Occipital lobe (tissue), 2 donors: Measurements from ENCODE around the gene FIGN. TPM values are rescaled to one million over a fixed set of nuclear protein-coding genes. Genes with fewer than 3 reads are reported as not detected.

Experiments used
- DNase-seq: peaks from one replicate; lab custom pipeline; 2025; lab: John Stamatoyannopoulos, UW
- total RNA-seq: library from RNA; depleted of rRNA; stranded (reverse); fragments of >200 nt; gene quantifications from one replicate; pipeline ENCODE4 v1.2.3, GENCODE V29; 2014

Gene FIGN
- total RNA-seq, 1 donor from 2014 or later, result 3.4 TPM

GRCh38 chr2:163737563-163737962 lies 1.8 kb upstream of the FIGN start:
- DNase-seq, result no peak

GRCh38 chr2:163737190-163737439 lies 1.3 kb upstream of the FIGN start:
- DNase-seq, result no peak

DNA sequence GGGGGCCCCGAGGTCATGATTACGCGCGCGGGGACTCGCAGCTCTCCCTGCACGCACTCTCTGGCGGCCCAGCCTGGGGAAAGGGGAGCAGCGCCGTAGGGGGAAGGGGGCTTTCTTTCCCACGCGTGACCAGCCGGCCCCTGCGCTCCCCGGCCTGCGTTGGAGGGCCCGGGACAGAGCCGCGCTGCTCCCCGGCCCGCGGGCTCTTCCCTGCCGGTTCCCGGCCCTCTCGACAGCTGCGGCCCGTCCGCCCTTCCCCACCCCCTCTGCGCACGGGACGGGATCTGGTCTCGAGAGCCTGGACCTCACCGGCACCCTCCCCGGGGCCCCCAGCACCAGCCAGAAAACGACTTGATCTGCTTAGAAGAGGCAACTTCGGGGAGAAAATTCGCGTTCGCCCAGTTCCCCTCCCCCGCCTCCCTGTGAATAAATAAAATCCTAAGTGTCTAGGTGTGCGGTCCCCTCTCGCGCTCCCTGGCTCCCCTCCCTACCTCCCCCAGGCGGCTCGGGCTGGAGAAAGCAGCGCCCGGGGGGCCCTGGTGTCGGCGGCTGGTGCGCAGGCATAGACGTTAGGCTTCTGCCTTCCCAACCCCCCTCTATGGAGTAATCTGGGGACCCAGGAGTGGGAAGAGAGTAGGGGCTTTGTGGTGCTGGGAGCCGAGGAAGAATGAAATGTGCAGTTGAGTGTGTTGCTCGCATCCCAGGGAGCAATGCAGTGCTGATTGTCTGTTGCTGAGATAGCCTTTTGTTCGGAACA lies 803 bp upstream of the FIGN start:
- no peak for DNase-seq

- no peak for DNase-seq
Observed at GRCh38 chr2:163734881-163735684, 725 bp downstream of the FIGN start.

- no peak for DNase-seq
Observed at GRCh38 chr2:163734401-163734800, 1.4 kb downstream of the FIGN start.

DNA sequence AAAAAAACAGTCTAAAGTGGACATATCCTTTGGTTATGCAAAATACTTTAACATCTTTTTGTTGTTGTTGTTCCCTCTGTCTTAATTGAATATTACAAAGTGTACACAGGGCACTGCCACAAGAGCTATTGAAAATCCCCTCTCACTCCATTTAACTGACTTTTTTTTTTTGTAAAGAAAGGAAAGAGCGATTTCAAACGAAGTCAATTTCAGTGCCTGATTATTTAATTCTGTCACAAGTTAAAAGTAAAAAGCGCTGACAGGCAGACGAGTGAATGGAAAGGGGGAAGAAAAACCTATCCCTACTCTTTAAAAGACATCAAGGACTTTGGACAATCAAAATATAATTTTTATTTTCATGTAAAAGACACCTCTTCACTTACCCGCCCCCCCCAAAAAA lies 1.9 kb downstream of the FIGN start:
- DNase-seq, result no peak

DNA sequence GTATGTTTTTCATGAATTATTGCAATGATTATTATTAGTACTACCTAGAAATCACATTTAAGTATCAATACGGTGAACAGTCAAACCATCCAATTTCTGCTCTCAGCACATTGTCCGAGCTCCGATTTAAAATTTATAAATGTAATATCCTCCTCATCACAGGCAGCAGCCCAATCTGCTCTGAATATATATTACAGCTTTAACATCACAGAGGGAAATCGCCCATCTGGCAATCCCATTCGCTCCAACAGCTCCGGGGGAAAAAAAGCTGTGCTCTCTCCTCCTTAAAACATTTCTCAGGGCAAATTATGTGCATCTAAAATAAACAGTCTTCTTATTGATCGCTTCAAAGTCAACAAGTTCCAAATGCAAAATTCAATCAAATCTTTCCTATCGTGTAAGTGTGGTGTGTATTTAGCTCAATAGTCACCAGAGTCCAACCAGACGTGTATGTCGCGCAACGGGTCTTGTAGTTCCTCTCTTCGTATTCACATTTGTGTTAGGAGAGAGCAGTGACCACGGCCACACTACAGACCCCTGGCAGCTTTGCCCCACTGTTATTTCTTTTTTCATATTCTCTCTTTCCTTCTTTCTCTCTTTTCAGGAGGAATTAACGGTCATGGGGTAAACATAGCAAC lies 2.4 kb downstream of the FIGN start:
- DNase-seq, result no peak

- no peak for DNase-seq
Observed at GRCh38 chr2:163732727-163733126, 3.1 kb downstream of the FIGN start.

GRCh38 chr2:163731735-163732134 lies 4.1 kb downstream of the FIGN start:
- no peak for DNase-seq

DNA sequence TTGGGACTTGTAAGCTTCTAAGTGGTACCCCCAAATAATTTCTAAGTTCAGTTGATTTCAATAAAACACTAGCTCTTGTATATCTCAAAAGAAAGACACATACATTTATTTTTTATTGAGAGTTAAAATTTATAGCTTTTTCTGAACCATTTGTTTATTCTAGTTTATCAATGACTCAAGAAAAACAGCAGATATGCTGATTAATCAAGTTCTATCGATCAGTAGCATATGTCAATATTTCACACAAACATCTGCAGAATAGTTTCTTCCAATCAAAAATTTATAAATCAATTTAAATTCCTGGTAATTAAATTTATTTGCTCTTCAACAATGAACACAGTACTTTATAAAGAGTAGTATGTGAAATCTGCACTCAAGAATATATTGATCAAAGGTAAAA lies 5.3 kb downstream of the FIGN start:
- no peak for DNase-seq

DNA sequence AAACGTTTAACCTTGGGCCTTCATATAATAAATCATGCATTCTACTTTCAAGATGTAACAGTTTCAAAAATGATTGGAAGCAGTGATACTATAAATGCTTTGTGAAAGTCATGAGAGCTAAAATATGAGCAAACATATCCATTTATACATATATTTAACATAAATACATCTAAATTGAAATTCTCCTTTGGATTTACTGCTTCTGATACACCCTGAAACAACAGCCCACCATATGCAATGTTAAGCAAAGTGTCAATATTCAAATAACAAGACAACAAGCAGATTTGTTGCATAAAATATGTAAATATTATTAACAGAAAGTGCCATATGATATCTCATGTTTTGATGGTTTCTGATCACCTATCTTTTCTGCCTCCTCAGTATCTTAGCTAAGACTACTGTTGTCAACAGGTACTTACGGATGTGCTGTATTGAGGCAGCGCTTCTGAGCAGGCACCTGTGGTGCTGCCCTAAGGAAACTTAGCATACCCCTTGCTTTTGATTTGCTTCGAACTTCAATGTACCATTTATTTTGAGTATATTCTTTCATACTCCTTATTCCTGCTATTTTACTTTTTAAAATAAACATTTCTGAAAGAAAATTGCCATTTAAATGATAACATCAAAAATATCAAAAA lies 6.1 kb downstream of the FIGN start:
- no peak for DNase-seq

GRCh38 chr2:163723881-163724280 lies 11.9 kb downstream of the FIGN start:
- no peak for DNase-seq

DNA sequence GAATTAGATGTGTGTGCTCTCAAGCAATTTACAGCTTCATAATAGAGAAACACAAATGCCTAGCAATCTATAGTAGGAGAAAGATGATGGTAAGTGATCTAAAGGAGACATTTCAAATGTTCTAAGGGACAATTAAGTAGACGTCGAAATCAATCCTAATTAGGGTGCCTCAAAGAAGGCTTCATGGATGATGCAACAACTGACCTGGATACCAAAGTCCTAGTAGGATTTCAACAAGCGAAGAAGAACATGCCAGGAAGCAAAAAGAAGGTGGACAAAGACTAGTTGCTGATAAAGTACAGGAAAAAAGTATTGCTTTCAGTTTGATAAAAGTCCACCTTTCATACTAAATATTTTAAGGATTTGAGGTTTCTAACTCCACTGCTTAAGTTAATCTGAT lies 12.5 kb downstream of the FIGN start:
- DNase-seq, result no peak

DNA sequence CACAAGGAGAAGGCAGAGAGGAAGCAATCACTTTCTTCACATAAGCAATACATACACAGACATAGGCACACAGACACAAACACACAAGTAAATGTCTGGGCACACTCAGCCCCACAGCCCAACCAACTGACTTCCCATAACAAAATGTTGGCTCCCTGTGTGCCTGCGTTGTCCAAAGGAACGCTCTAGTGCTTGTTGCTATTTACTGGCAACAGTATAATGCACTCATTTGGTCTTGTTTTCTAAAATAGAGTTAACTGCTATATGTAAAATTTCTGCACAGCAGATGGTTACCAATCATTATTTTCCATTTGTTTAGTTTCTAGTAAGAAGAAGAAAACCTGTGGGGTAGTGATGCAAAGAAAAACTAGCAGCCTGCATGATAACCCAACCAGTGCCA lies 16.5 kb downstream of the FIGN start:
- no peak for DNase-seq

DNA sequence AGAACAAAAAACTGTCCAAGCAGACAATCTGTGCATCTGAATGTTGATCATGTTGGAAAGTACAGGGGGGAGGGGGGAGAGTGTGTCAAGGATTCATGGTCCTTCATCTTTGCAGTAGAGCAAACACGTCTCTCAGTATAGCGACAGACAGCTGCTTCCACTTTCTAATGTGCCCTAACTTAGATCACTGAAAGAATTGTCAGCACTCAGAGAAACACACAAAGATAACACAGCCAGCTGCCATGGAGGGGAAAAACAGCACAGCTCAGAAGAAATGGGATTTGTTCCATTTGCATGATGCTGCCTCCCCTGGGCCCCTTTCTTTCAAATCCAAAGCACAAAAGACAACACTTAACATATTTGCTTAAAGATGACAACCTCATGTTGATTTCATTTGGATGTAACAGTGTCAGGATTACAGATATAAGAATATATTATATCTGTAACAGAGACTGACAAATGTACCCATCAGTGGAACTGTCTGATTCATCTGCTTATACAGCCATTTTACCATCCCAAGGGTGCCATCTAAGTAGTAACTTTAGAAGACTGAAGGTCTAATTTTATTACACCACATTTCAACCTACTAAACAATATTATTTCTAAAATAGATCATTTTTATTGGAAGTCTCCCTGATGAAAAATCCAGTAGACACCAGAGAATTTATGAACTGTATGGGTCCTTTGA lies 17.7 kb downstream of the FIGN start:
- no peak for DNase-seq

GRCh38 chr2:163717515-163717914 lies 18.3 kb downstream of the FIGN start:
- no peak for DNase-seq

DNA sequence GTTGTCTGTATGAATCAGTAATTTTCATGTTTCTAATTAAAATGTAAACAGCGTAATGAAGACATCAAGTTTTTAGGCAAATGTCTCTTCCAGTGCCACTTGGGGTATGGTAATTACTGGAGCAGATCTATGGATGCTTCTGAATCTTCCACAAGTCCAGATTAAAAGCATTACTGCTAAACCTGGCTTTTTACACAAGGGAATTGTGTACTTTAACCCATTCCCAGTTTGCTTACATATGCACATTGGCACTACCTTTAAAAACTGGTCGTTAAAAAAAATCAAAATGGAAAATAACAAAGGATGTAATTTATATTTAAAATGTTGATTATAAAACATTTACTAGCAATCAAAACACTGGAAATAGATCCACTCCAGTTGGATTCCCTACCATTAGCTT lies 19.7 kb downstream of the FIGN start:
- DNase-seq, result no peak

GRCh38 chr2:163715668-163716067 lies 20.1 kb downstream of the FIGN start:
- DNase-seq, result no peak

DNA sequence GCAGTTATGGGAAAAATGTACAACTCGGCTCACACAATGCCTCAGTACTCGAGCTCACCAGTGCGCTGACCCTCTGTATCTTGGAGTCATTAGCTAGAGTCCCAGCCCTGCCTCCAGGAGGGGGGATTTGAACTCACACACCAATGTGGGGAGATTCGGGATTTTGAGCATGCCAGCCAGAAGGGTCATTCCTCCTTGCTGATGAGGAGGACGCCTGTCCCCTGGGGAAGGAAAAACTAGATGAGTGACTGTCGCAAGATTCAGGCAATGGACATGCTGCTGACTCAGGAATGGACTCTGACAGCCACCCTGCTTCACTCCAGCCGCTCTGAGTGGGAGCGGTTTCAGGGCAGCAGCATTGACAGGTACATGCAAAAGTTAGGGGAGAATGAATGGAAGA lies 20.6 kb downstream of the FIGN start:
- DNase-seq, result no peak

DNA sequence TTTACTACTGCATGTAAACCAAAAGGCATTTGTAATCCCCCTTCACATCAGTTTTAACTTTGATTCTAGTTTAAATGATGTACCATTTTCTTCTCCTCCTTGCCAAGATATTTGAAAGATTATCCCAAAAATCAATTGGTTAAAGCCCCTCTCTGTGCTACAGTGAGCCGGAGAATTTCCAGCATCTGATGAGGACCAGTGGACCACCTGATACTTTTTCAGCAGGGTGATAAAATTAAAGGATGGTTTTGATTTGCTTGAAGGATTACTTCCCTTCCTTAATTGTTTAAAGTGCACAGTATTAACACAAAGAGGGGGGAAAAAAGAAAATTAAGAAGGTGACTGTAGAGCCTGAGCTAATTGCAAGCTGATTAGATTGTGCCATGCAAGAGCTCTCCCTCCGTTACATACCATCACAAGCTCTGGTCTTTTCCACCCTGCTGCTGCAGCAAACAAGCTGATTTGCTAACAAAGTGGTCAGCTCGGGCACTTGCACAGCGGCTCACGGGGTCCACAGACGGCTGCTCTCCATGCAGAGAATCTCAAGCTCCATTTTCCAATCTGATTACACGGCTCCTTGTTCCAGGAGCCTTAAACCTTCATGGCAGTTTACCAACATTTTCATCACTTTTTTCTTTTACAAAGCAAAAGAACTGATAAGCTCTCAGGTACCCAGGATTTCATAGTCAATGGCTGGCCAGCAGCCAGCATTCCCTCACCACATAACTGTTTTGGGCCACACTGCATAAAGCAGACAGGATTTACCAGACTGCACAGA lies 22.1 kb downstream of the FIGN start:
- DNase-seq, result no peak

DNA sequence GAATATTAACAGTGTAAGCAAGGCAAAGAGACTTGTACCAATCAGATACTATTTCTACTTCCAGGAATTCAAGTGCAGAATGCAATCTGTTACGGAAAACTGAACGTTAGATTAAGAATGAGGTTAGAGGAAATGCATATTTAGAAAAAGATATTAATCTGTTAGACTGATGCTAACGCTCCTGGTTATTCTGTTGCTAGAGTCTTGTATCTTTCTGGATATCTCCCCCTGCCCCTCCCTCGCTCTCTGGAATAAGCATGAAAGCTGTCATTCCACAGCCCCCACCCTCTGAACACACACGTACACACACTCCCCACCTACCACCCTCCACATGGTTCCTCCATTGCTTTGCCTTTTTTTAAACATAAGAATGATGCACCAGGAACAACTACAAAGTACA lies 24.1 kb downstream of the FIGN start:
- no peak for DNase-seq
